B cell (primary cell): ENCODE measurements around the gene CACNA1H. TPM values are rescaled to one million over a fixed set of nuclear protein-coding genes. Genes with fewer than 3 reads are reported as not detected.

Experiments
- ATAC-seq: fragments of 200-7000 bp; cut with Tn5 transposase; one replicate; pipeline ENCODE4 v1.10.0; 2021; ENCODE audit warnings: low read depth, mild to moderate bottlenecking, moderate number of reproducible peaks, moderate library complexity
- CTCF ChIA-PET: fragments of 350-600 bp; sonication (Branson Sonifier 250); formaldehyde crosslinking; loops from one replicate; lab custom pipeline; 2021; ENCODE audit warnings: antibody characterized with exemption, inconsistent platforms; lab: Charles Lee
- POLR2A ChIA-PET: fragments of 350-600 bp; sonication (Branson Sonifier 250); formaldehyde crosslinking; loops from one replicate; lab custom pipeline; 2021; ENCODE audit warnings: antibody characterized with exemption; lab: Charles Lee
- DNase-seq: peaks from one replicate; pipeline ENCODE4 v3.0.0; 2013
- H2AFZ ChIP-seq: 2 replicates; pipeline ENCODE4 v1.6.1; 2012; ENCODE audit warnings: mild to moderate bottlenecking, low read depth, low read length; ENCODE audit not compliant: insufficient read depth, poor library complexity, severe bottlenecking
- H3K27ac ChIP-seq, 2 donors: 1 replicate in 1 of 2; 2 replicates in 1 of 2; pipeline ENCODE4 v1.5.1; 2012 to 2013; ENCODE audit warnings: low read length in 2 of 2, mild to moderate bottlenecking in 2 of 2, moderate library complexity in 1 of 2
- H3K27me3 ChIP-seq, 4 experiments: fragments of 200-600 bp in 1 of 4; sonication (generic) in 1 of 4; replicated peaks in 1 of 4; 1 replicate in 2 of 4; 2 replicates in 2 of 4; pipeline versions ENCODE4 v1.6.1 to v1.7.0; 2013 to 2016; ENCODE audit warnings: low read length in 3 of 4, mild to moderate bottlenecking in 2 of 4, mixed read lengths in 1 of 4, moderate library complexity in 1 of 4; ENCODE audit not compliant: insufficient read depth in 4 of 4, control insufficient read depth in 3 of 4; ENCODE audit errors: control extremely low read depth in 1 of 4
- H3K36me3 ChIP-seq, 2 experiments: replicated peaks in 1 of 2; 1 replicate in 1 of 2; 2 replicates in 1 of 2; pipeline versions ENCODE4 v1.6.1 to v1.7.1; 2013; ENCODE audit warnings: low read length in 1 of 2; ENCODE audit not compliant: insufficient read depth in 2 of 2, control insufficient read depth in 1 of 2; ENCODE audit errors: control extremely low read depth in 1 of 2, extremely low read depth in 1 of 2
- H3K4me1 ChIP-seq, 2 donors: fragments of 200-600 bp in 1 of 2; sonication (generic) in 1 of 2; 1 replicate in 1 of 2; 2 replicates in 1 of 2; pipeline versions ENCODE4 v1.5.1 to v1.6.1; 2013 to 2017; ENCODE audit warnings: low read length in 2 of 2; ENCODE audit not compliant: control insufficient read depth in 2 of 2, insufficient read depth in 2 of 2
- H3K4me2 ChIP-seq: replicated peaks from 2 replicates; pipeline ENCODE3; 2012; ENCODE audit warnings: mild to moderate bottlenecking, low read depth, low read length; ENCODE audit not compliant: poor library complexity, severe bottlenecking
- H3K4me3 ChIP-seq, 5 experiments: fragments of 200-600 bp in 1 of 5; sonication (generic) in 1 of 5; 1 replicate in 3 of 5; 2 replicates in 2 of 5; pipeline versions ENCODE4 v1.5.1 to v1.7.0; 2011 to 2016; ENCODE audit warnings: low read length in 4 of 5, mild to moderate bottlenecking in 4 of 5, low read depth in 2 of 5, control low read depth in 1 of 5, moderate library complexity in 1 of 5; ENCODE audit not compliant: insufficient read depth in 1 of 5; ENCODE audit errors: control extremely low read depth in 1 of 5, extremely low read depth in 1 of 5
- H3K79me2 ChIP-seq: fragments of 200-600 bp; sonication (generic); one replicate; pipeline ENCODE4 v1.6.0; 2016; ENCODE audit warnings: low read length; ENCODE audit not compliant: control insufficient read depth, insufficient read depth
- H3K9ac ChIP-seq: fragments of 200-600 bp; sonication (generic); 2 replicates; pipeline ENCODE4 v1.6.1; 2017; ENCODE audit warnings: mild to moderate bottlenecking, low read length, moderate library complexity
- H3K9me3 ChIP-seq, 3 donors: one replicate each; pipeline versions ENCODE4 v1.6.1 to v1.7.1; 2013; ENCODE audit warnings: low read length in 2 of 3; ENCODE audit not compliant: control insufficient read depth in 2 of 3, insufficient read depth in 1 of 3; ENCODE audit errors: control extremely low read depth in 1 of 3
- H4K20me1 ChIP-seq: 2 replicates; pipeline ENCODE4 v1.6.0; 2012; ENCODE audit warnings: mild to moderate bottlenecking, low read length; ENCODE audit not compliant: insufficient read depth, control insufficient read depth, poor library complexity, severe bottlenecking
- H3K27ac Mint-ChIP-seq: one replicate; pipeline ENCODE4 v1.8.0; 2021; ENCODE audit warnings: mixed read lengths
- H3K27me3 Mint-ChIP-seq: one replicate; pipeline ENCODE4 v1.8.0; 2021; ENCODE audit warnings: mixed read lengths
- H3K4me1 Mint-ChIP-seq: one replicate; pipeline ENCODE4 v1.8.0; 2021; ENCODE audit warnings: mixed read lengths
- H3K4me3 Mint-ChIP-seq: one replicate; pipeline ENCODE4 v1.8.0; 2021; ENCODE audit warnings: mixed read lengths
- H3K9me3 Mint-ChIP-seq: one replicate; pipeline ENCODE4 v1.8.0; 2022; ENCODE audit warnings: mixed read lengths; ENCODE audit not compliant: insufficient read depth
- EZH2 ChIP-seq: IDR thresholded peaks from 2 replicates; pipeline ENCODE4 v1.6.1; 2012; ENCODE audit warnings: borderline replicate concordance, low read depth, mild to moderate bottlenecking, moderate library complexity, low read length; ENCODE audit not compliant: insufficient read depth, poor library complexity, severe bottlenecking
- WGBS: methylation state at CpG from one replicate; pipeline ENCODE4 v1.1.5; 2013; ENCODE audit warnings: missing lambda C conversion rate; ENCODE audit not compliant: insufficient coverage; 5-methylcytosine and 5-hydroxymethylcytosine counted together
- intact Hi-C: fragments of 100-400 bp; cut with micrococcal nuclease; formaldehyde crosslinking; loops from one replicate; pipeline ENCODE4 v1.10.0; 2022
- polyA plus RNA-seq: library from polyadenylated mRNA; depleted of rRNA; stranded (reverse); fragments of >200 nt; gene quantifications from 2 replicates; pipeline ENCODE4 v1.2.3, GENCODE V29; 2012
- total RNA-seq, 2 donors: library from RNA; stranded (reverse); fragments of 120-200 nt in 1 of 2; gene quantifications; 1 replicate in 1 of 2; 2 replicates in 1 of 2; pipeline versions ENCODE4 v1.2.3 to v1.2.4, GENCODE V29; 2013 to 2022
- TF ChIP-seq, protein P1 (sequence below): fragments of 200-600 bp; IDR thresholded peaks from one replicate; pipeline ENCODE4 v1.8.0; 2022; ENCODE audit warnings: antibody characterized with exemption, mild to moderate bottlenecking

CACNA1H gene
- total and polyA plus RNA-seq, 2 donors (not counting 1 experiment from before 2014, with no cell fraction given) = 0.05 to 0.10 TPM

DNA sequence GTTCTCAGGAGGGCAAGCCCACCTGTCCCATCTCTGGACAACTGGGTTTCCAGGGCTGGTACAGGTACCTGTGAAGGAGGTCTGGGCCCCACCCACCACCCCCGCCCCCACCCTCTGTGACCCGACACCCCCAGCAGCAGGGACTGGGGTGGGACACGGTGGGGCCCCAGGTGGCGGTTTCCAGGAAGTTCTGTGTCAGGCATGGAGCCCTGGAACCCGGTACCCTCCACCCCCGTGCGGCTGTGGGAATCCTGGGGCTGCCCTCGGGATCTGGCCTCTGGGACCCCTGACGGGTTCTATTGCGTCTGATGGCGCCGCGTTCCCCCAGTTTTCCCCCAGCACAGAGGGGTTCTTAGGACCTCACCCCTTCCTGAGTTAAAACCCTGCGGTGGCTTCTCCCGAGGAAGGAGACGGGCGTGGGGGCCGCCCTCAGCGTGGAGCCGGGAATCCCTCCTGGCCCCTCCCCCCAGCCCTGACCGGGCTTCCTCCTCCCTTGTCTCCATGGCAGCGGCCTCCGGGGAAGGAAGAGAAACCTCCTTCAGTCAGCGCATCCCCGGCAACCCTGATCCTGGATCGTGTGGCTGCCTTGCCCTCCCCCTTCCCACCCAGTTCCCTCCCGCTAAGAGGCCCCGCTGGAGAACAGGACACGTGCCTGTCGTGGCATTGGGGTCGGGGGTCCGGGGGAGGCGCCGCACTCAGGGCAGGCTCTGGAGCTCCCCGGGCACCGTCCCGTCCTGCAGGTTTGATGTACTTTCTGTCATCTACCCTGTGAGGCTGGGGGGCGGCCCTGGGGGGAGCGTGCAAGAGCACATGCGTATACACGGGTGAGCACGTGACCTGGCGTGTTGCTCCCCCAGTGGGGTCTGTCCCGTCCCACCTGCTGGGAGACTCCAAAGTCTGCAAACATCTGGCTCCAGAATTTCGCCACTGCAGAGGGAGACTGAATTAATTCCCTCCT lies 30.3 kb downstream of the CACNA1H start:
- Mint-ChIP-seq H3K27me3 (no peaks in the 10 kb centered on the region), H3K4me1 (no peaks in the 10 kb centered on the region), H3K27ac (no peak overlapping the region), H3K4me3 (no peak overlapping the region), H3K9me3 (no peaks in the 10 kb centered on the region)
- POLR2A ChIA-PET = no interaction called here
- CTCF ChIA-PET = no interaction called here
- no peak overlapping the region for H3K4me2 ChIP-seq
- H2AFZ ChIP-seq = no peak overlapping the region
- H3K4me3 ChIP-seq = no peak overlapping the region
- H3K4me1 ChIP-seq = no peaks in the 10 kb centered on the region
- H3K79me2 ChIP-seq = no peaks in the 10 kb centered on the region
- no peak overlapping the region for H3K27ac ChIP-seq
- no peak for ATAC-seq
- H3K9me3 ChIP-seq = peaks cover 0 to 8% (median 0%) of the 10 kb centered on the region in 3 donors
- no peak overlapping the region for H3K9ac ChIP-seq
- 67% methylated on average over 34 of the region's 45 CpGs for WGBS
- intact Hi-C loops = no loop called here
- TF ChIP-seq EZH2 = no peak
- TF ChIP-seq, protein P1, sequence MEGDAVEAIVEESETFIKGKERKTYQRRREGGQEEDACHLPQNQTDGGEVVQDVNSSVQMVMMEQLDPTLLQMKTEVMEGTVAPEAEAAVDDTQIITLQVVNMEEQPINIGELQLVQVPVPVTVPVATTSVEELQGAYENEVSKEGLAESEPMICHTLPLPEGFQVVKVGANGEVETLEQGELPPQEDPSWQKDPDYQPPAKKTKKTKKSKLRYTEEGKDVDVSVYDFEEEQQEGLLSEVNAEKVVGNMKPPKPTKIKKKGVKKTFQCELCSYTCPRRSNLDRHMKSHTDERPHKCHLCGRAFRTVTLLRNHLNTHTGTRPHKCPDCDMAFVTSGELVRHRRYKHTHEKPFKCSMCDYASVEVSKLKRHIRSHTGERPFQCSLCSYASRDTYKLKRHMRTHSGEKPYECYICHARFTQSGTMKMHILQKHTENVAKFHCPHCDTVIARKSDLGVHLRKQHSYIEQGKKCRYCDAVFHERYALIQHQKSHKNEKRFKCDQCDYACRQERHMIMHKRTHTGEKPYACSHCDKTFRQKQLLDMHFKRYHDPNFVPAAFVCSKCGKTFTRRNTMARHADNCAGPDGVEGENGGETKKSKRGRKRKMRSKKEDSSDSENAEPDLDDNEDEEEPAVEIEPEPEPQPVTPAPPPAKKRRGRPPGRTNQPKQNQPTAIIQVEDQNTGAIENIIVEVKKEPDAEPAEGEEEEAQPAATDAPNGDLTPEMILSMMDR = no peak
- H3K36me3 ChIP-seq = no peaks in the 10 kb centered on the region
- no peaks in the 10 kb centered on the region for H4K20me1 ChIP-seq
- DNase-seq = no peak
- H3K27me3 ChIP-seq = peaks cover 0 to 4% (median 0%) of the 10 kb centered on the region in 4 experiments
